ENCODE data around the gene EML2.

DNA sequence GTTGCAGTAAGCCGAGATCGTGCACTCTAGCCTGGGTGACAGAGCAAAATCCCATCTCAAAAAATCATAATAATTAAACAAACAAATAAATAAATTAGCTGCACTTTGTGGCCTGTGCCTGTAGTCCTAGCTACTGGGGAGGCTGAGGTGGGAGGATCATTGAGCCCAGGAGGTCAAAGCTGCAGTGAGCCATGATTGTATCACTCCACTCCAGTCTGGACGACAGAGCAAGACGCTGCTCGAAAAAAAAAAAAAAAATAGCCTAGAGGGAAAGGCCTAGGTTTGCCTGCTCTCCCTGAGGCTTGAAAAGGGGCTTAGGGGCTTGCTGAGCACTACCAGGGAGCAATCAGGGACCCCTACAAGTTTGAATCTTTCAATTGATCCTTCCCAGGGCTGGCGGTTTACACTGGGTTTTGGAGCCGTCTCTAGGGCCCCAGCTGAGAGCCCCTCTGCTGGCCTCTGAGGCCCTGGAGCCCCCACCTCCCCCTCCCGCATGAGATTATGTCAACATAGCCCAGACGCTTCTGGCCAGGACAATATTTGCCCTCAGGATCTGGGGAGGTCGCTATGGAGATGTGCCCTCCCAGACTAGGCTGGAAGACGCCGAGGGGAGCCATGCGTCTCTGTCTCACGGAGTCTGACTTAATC, 18.4 kb upstream of the EML2 start:
- TF ChIP-seq, protein P1, sequence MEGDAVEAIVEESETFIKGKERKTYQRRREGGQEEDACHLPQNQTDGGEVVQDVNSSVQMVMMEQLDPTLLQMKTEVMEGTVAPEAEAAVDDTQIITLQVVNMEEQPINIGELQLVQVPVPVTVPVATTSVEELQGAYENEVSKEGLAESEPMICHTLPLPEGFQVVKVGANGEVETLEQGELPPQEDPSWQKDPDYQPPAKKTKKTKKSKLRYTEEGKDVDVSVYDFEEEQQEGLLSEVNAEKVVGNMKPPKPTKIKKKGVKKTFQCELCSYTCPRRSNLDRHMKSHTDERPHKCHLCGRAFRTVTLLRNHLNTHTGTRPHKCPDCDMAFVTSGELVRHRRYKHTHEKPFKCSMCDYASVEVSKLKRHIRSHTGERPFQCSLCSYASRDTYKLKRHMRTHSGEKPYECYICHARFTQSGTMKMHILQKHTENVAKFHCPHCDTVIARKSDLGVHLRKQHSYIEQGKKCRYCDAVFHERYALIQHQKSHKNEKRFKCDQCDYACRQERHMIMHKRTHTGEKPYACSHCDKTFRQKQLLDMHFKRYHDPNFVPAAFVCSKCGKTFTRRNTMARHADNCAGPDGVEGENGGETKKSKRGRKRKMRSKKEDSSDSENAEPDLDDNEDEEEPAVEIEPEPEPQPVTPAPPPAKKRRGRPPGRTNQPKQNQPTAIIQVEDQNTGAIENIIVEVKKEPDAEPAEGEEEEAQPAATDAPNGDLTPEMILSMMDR (IDR thresholded peaks at IDR 0.05) = no peak
- TF ChIP-seq POLR2A (IDR thresholded peaks at IDR 0.05) = no peak
